Heart right ventricle (tissue), 16 donors: ENCODE measurements around the gene EFNA5. TPM values are rescaled to one million over a fixed set of nuclear protein-coding genes. Genes with fewer than 3 reads are reported as not detected.

ENCODE experiments used
- ATAC-seq, 8 donors: fragments of 200-7000 bp; cut with Tn5 transposase; one replicate each; pipeline ENCODE4 v1.9.1; 2020; ENCODE audit warnings: mild to moderate bottlenecking in 8 of 8, moderate library complexity in 8 of 8, moderate number of reproducible peaks in 1 of 8
- DNase-seq, 2 donors: peaks; one replicate each; pipeline ENCODE4 v3.0.0-alpha.2; 2020
- H3K27ac ChIP-seq, 10 donors: fragments of 200-600 bp; sonication (generic) in 2 of 10; one replicate each; pipeline versions ENCODE4 v1.5.0 to v1.8.0; 2020 to 2022; ENCODE audit warnings: mild to moderate bottlenecking in 3 of 10
- H3K27me3 ChIP-seq, 7 donors: fragments of 200-600 bp; one replicate each; pipeline ENCODE4 v1.8.0; 2021 to 2022; ENCODE audit warnings: mild to moderate bottlenecking in 2 of 7
- H3K36me3 ChIP-seq, 9 donors: fragments of 200-600 bp; sonication (generic) in 1 of 9; one replicate each; pipeline versions ENCODE4 v1.5.0 to v1.8.0; 2020 to 2022; ENCODE audit warnings: mild to moderate bottlenecking in 2 of 9
- H3K4me1 ChIP-seq, 9 donors: fragments of 200-600 bp; sonication (generic) in 1 of 9; one replicate each; pipeline versions ENCODE4 v1.5.0 to v1.8.0; 2020 to 2022; ENCODE audit warnings: mild to moderate bottlenecking in 4 of 9
- H3K4me3 ChIP-seq, 10 donors: fragments of 200-600 bp; sonication (generic) in 2 of 10; one replicate each; pipeline versions ENCODE4 v1.5.0 to v1.8.0; 2020 to 2022; ENCODE audit warnings: mild to moderate bottlenecking in 7 of 10, moderate library complexity in 2 of 10
- H3K9me3 ChIP-seq, 11 donors: fragments of 200-600 bp in 10 of 11; sonication (generic) in 2 of 11; one replicate each; pipeline versions ENCODE4 v1.5.0 to v1.8.0; 2013 to 2022; ENCODE audit warnings: mild to moderate bottlenecking in 2 of 11, control low read depth in 1 of 11, moderate library complexity in 1 of 11
- CTCF ChIP-seq, 9 donors: fragments of 200-600 bp; sonication (generic) in 2 of 9; IDR thresholded peaks; one replicate each; pipeline versions ENCODE4 v1.5.0 to v1.8.0; 2021 to 2022; ENCODE audit warnings: antibody characterized with exemption in 9 of 9, mild to moderate bottlenecking in 5 of 9, moderate library complexity in 1 of 9
- WGBS, 2 donors: extraction: QIAGEN DNeasy Blood & Tissue Kit; methylation state at CpG; one replicate each; pipeline ENCODE4 v1.1.7; 2013; ENCODE audit warnings: inconsistent platforms in 1 of 2; 5-methylcytosine and 5-hydroxymethylcytosine counted together
- intact Hi-C, 10 donors: fragments of 100-400 bp; cut with DNase I; formaldehyde crosslinking; loops; one replicate each; pipeline versions ENCODE4 v1.11.1 to v1.14.2; 2022
- polyA plus RNA-seq, 2 donors: library from polyadenylated mRNA; stranded (reverse); fragments of 200-250 nt; gene quantifications; one replicate each; pipeline ENCODE4 v1.2.3, GENCODE V29; 2013
- total RNA-seq, 10 donors: library from RNA; stranded (reverse); fragmentation: NEBNext Ultra II Directional in 3 of 10; extraction: Animal tissue kit (Norgen Biotek cat#: 25700) in 3 of 10; gene quantifications; one replicate each; pipeline versions ENCODE4 v1.2.1 to v1.2.4, GENCODE V29; 2021 to 2023
- donor health status: Arrhythmogenic right ventricular cardiomyopathy.
- donor health status: ischemic (EF 13 %, LVEDD 7.1; RV severe dilation, severe dysfunction).
- donor health status: healthy with polysubstance abuse.
- donor health status: DM: no; HTN: yes; CAD: no.
- donor health status: DM: no; HTN: no; CAD: no.
- donor health status: ischemic (EF 25% LVEDD 6.9; RV normal size, moderate dysfunction).
- donor health status: ischemic (EF 25% LVEDD 5.7; RV mildly dilated, moderate dysfunction).
- donor health status: healthy.
- donor health status: DM: yes; HTN: yes; CAD: no.
- donor health status: Ischemic cardiomyopathy.
- donor health status: ischemic (EF 35%, LVEDD 5.7; RV mildly dilated, moderate dysfunction).
- donor health status: nonischemic (EF 11% LVEDD 7.7; RV severe dilation, severe dysfunction).
- donor health status: DM: yes; HTN: yes; CAD: no.
- donor health status: PGD.
- donor health status: ischemic (EF 29% LVEDD 5.4; RV normal size, mild dysfunction).
- donor health status: nonischemic (EF 23%, LVEDD 6.1; RV moderate dilation, normal function).

Gene EFNA5
- total and polyA plus RNA-seq, 12 donors = 6.9 to 49.4 (median 33.9) TPM

DNA sequence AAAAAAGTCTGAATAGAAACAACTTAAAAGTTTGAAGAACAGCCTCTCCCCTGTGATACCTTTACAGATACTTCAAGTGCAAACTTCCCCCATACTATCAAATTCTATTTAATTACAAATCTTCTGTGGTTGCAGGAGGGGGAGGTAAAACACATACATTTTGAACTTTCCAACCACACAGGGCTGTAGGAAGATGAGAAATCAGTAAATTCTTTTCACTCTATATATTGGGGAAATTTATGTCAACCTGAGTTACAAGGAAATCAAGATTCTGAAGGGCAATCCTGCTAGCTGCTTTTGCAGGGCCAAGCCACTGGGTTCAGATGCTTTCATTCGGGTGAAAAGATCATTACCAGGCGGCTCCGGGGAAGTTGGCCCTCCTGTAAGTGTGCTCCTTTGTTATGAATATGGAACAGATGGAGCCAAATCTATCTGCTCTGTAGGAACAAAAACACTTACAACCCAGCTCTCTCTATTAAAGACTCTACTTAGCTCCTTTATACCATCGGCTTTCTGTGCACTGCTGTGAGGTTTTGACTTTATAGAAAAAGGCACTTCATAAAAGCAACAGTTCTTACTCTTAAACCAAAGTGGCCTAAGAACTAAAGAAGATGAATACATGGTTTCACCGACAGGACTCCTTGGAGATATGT, 269.1 kb downstream of the EFNA5 start:
- Histone ChIP-seq H3K4me3 (no peak overlapping the region), H3K36me3 (no peaks in the 10 kb centered on the region), H3K9me3 (no peaks in the 10 kb centered on the region), H3K4me1 (peaks cover 0 to 39% (median 9%) of the 10 kb centered on the region in 9 donors), H3K27me3 (no peaks in the 10 kb centered on the region), H3K27ac (peak overlapping the region in 2 of 10 donors; percentile 30 to 33)
- no peak for TF ChIP-seq CTCF (IDR thresholded peaks at IDR 0.05)
- 53 to 55% methylated on average over 5 of the region's 5 CpGs for WGBS, 2 donors
- intact Hi-C loops = no loop called here
- DNase-seq = no peak
- peak in 2 of 8 donors; percentile 36 to 39 for ATAC-seq

DNA sequence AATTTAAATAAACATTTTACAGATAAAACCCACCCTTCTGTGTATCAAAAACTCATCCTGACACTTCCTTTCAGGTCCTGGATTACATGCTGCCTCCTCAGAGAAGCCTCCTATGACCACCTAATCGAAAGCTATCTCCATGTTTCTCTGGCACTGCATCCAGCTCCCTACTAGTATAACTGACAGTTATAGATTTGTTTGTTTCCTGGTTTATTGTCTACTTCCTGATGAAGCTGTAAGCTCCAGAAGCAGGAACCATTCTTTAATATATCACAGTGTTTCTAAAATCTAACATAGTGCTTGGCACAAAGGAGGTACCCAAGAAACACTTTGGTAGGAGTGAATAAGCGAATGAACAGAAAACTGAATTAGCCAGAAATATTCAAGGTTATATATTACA, 270.4 kb downstream of the EFNA5 start:
- Histone ChIP-seq H3K27ac (no peak overlapping the region), H3K4me3 (no peak overlapping the region), H3K27me3 (no peaks in the 10 kb centered on the region), H3K9me3 (no peaks in the 10 kb centered on the region), H3K36me3 (no peaks in the 10 kb centered on the region), H3K4me1 (peaks cover 0 to 41% (median 12%) of the 10 kb centered on the region in 9 donors)
- DNase-seq = no peak
- TF ChIP-seq CTCF (IDR thresholded peaks at IDR 0.05) = no peak
- intact Hi-C loops = no loop called here
- ATAC-seq = no peak
- WGBS, 2 donors = 87 to 88% methylated on average over 2 of the region's 2 CpGs

DNA sequence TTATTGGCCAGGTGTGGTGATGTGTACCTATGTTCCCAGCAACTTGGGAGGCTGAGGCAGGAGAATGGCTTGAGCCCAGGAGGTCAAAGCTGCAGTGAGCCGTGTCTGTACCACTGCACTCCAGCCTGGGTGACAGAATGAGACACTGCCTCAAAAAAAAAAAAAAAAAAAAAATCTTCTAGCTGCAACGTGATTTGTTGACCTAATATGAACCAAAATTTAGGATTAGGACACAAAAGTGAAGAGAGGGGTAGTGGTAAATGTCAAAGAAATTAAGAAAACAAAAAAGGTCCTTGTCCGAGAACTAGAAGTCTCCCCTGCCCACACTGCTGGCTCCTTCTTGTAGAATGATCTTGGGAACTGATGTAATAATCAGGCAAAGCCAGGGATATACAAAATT, 272.0 kb downstream of the EFNA5 start:
- intact Hi-C loops = no loop called here
- H3K27me3 ChIP-seq = no peaks in the 10 kb centered on the region
- H3K36me3 ChIP-seq = no peaks in the 10 kb centered on the region
- no peaks in the 10 kb centered on the region for H3K9me3 ChIP-seq
- H3K27ac ChIP-seq = no peak overlapping the region
- no peak for TF ChIP-seq CTCF (IDR thresholded peaks at IDR 0.05)
- 89 to 95% methylated on average over 3 of the region's 3 CpGs for WGBS, 2 donors
- ATAC-seq = no peak
- H3K4me3 ChIP-seq = no peak overlapping the region
- H3K4me1 ChIP-seq = peaks cover 0 to 37% (median 12%) of the 10 kb centered on the region in 9 donors
- no peak for DNase-seq

GRCh38 chr5:107396351-107396690, 274.4 kb downstream of the EFNA5 start:
- H3K27me3 ChIP-seq = no peaks in the 10 kb centered on the region
- intact Hi-C loops = no loop called here
- 97% methylated on average over 1 of the region's 1 CpG for WGBS, 2 donors

More at GRCh38 chr5:107396351-107396690, 274.4 kb downstream of the EFNA5 start:
- peaks cover 0 to 16% (median 0%) of the 10 kb centered on the region in 9 donors for H3K4me1 ChIP-seq
- no peak for DNase-seq
- no peak for ATAC-seq
- H3K27ac ChIP-seq = no peak overlapping the region
- TF ChIP-seq CTCF (IDR thresholded peaks at IDR 0.05) = no peak
- no peak overlapping the region for H3K4me3 ChIP-seq
- no peaks in the 10 kb centered on the region for H3K9me3 ChIP-seq
- H3K36me3 ChIP-seq = no peaks in the 10 kb centered on the region
